ENCODE measurements around the gene PRICKLE1. TPM values are rescaled to one million over a fixed set of nuclear protein-coding genes. Genes with fewer than 3 reads are reported as not detected.
A peak's percentile ranks its signal among the peaks of the same experiment; 100 is the strongest.

PRICKLE1 gene
- total RNA-seq (10 to 100 TPM; 19.3 to 34.9 TPM), polyA plus RNA-seq (10 to 100 TPM in 1 of 2 donors, under 1 TPM in 1; 0.50 to 10.3 TPM)
- long read RNA-seq, donor 1, full-length matches to known transcripts = 10 of 29 reads
- long read RNA-seq, donor 1, partial matches to known transcripts = 3 of 29 reads
- long read RNA-seq, donor 1, other reads (novel, unspliced or antisense) = 16 of 29 reads
- long read RNA-seq, donor 2, full-length matches to known transcripts = 5 of 24 reads
- long read RNA-seq, donor 2, partial matches to known transcripts = 1 of 24 reads
- long read RNA-seq, donor 2, other reads (novel, unspliced or antisense) = 18 of 24 reads

- Histone ChIP-seq H3K9me3 (ENCODE audit: control insufficient read depth, low read length) (no peaks in the 10 kb centered on the region), H3K27ac (ENCODE audit: low read depth in 1 of 2, low read length in 2 of 2) (peak within 1 kb of the TSS in 1 of 2 donors; percentile 13), H3K36me3 (ENCODE audit: control insufficient read depth in 1 of 2, insufficient read depth in 2 of 2, low read length in 1 of 2) (no peaks in the 10 kb centered on the region), H3K4me3 (ENCODE audit: low read length in 2 of 2) (peak within 1 kb of the TSS; percentile 63 to 84), H3K27me3 (ENCODE audit: control insufficient read depth in 1 of 2, insufficient read depth in 2 of 2, low read length in 1 of 2) (no peaks in the 10 kb centered on the region), H3K4me1 (ENCODE audit: control insufficient read depth in 1 of 2, insufficient read depth in 2 of 2, low read length in 2 of 2) (no peaks in the 10 kb centered on the region)
- intact Hi-C loops (cut with DNase I) = loop anchor here (5.0 kb wide), 2 partner anchors 148 to 153 kb away; no protein-coding TSS in a partner anchor
- peak; percentile 73 for ATAC-seq (ENCODE audit: low FRiP score)
- DNase-seq = peak; percentile 65 to 83
- WGBS, 2 donors = 0% methylated on average over 80 to 107 of the region's 107 CpGs
Measured at GRCh38 chr12:42589465-42590329, at the start of gene PRICKLE1. Gene PRICKLE1, minus strand, starts transcription at chr12:42589746. Its CDS starts 117,230 bp downstream, at chr12:42472516.

GRCh38 chr12:42638697-42639096 is 49.2 kb upstream of the PRICKLE1 start:
- Histone ChIP-seq H3K4me1 (ENCODE audit: control insufficient read depth in 1 of 2, insufficient read depth in 2 of 2, low read length in 2 of 2) (no peaks in the 10 kb centered on the region), H3K27ac (ENCODE audit: low read depth in 1 of 2, low read length in 2 of 2) (no peak overlapping the region), H3K9me3 (ENCODE audit: control insufficient read depth, low read length) (no peaks in the 10 kb centered on the region), H3K36me3 (ENCODE audit: control insufficient read depth in 1 of 2, insufficient read depth in 2 of 2, low read length in 1 of 2) (no peaks in the 10 kb centered on the region), H3K27me3 (ENCODE audit: control insufficient read depth in 1 of 2, insufficient read depth in 2 of 2, low read length in 1 of 2) (no peaks in the 10 kb centered on the region), H3K4me3 (ENCODE audit: low read length in 2 of 2) (no peak overlapping the region)
- ATAC-seq (ENCODE audit: low FRiP score) (no peak), DNase-seq (no peak)
- intact Hi-C loops (cut with DNase I) = no loop called here
- WGBS, 2 donors = 93 to 95% methylated on average over 3 to 4 of the region's 4 CpGs

- Histone ChIP-seq H3K4me1 (ENCODE audit: control insufficient read depth in 1 of 2, insufficient read depth in 2 of 2, low read length in 2 of 2) (no peaks in the 10 kb centered on the region), H3K27me3 (ENCODE audit: control insufficient read depth in 1 of 2, insufficient read depth in 2 of 2, low read length in 1 of 2) (no peaks in the 10 kb centered on the region), H3K4me3 (ENCODE audit: low read length in 2 of 2) (no peak overlapping the region), H3K36me3 (ENCODE audit: control insufficient read depth in 1 of 2, insufficient read depth in 2 of 2, low read length in 1 of 2) (no peaks in the 10 kb centered on the region), H3K27ac (ENCODE audit: low read depth in 1 of 2, low read length in 2 of 2) (no peak overlapping the region), H3K9me3 (ENCODE audit: control insufficient read depth, low read length) (no peaks in the 10 kb centered on the region)
- DNase-seq (no peak), ATAC-seq (ENCODE audit: low FRiP score) (no peak)
- intact Hi-C loops (cut with DNase I) = no loop called here
Measured at GRCh38 chr12:42638011-42638410, 48.5 kb upstream of the PRICKLE1 start.

GRCh38 chr12:42636993-42637392 is 47.4 kb upstream of the PRICKLE1 start:
- Histone ChIP-seq H3K27me3 (ENCODE audit: control insufficient read depth in 1 of 2, insufficient read depth in 2 of 2, low read length in 1 of 2) (no peaks in the 10 kb centered on the region), H3K36me3 (ENCODE audit: control insufficient read depth in 1 of 2, insufficient read depth in 2 of 2, low read length in 1 of 2) (no peaks in the 10 kb centered on the region), H3K4me1 (ENCODE audit: control insufficient read depth in 1 of 2, insufficient read depth in 2 of 2, low read length in 2 of 2) (no peaks in the 10 kb centered on the region), H3K9me3 (ENCODE audit: control insufficient read depth, low read length) (no peaks in the 10 kb centered on the region), H3K27ac (ENCODE audit: low read depth in 1 of 2, low read length in 2 of 2) (no peak overlapping the region), H3K4me3 (ENCODE audit: low read length in 2 of 2) (no peak overlapping the region)
- no peak for DNase-seq
- ATAC-seq (ENCODE audit: low FRiP score) = no peak
- WGBS, 2 donors = 98% methylated on average over 21 of the region's 21 CpGs
- intact Hi-C loops (cut with DNase I) = no loop called here

- WGBS, 2 donors = 59 to 65% methylated on average over 4 of the region's 4 CpGs
- intact Hi-C loops (cut with DNase I) = no loop called here
- Histone ChIP-seq H3K27ac (ENCODE audit: low read depth in 1 of 2, low read length in 2 of 2) (no peak overlapping the region), H3K27me3 (ENCODE audit: control insufficient read depth in 1 of 2, insufficient read depth in 2 of 2, low read length in 1 of 2) (no peaks in the 10 kb centered on the region), H3K4me3 (ENCODE audit: low read length in 2 of 2) (no peak overlapping the region), H3K9me3 (ENCODE audit: control insufficient read depth, low read length) (no peaks in the 10 kb centered on the region), H3K36me3 (ENCODE audit: control insufficient read depth in 1 of 2, insufficient read depth in 2 of 2, low read length in 1 of 2) (no peaks in the 10 kb centered on the region), H3K4me1 (ENCODE audit: control insufficient read depth in 1 of 2, insufficient read depth in 2 of 2, low read length in 2 of 2) (no peaks in the 10 kb centered on the region)
- no peak for DNase-seq
- ATAC-seq (ENCODE audit: low FRiP score) = no peak
Measured at GRCh38 chr12:42633594-42633993, 44.0 kb upstream of the PRICKLE1 start.

GRCh38 chr12:42631513-42631912 is 42.0 kb upstream of the PRICKLE1 start:
- H3K27ac ChIP-seq (ENCODE audit: low read depth in 1 of 2, low read length in 2 of 2) = no peak overlapping the region
- no peaks in the 10 kb centered on the region for H3K9me3 ChIP-seq (ENCODE audit: control insufficient read depth, low read length)
- no peaks in the 10 kb centered on the region for H3K27me3 ChIP-seq (ENCODE audit: control insufficient read depth in 1 of 2, insufficient read depth in 2 of 2, low read length in 1 of 2)
- no peaks in the 10 kb centered on the region for H3K36me3 ChIP-seq (ENCODE audit: control insufficient read depth in 1 of 2, insufficient read depth in 2 of 2, low read length in 1 of 2)
- ATAC-seq (ENCODE audit: low FRiP score) (no peak), DNase-seq (no peak)
- WGBS, 2 donors = 13 to 16% methylated on average over 1 of the region's 1 CpG
- intact Hi-C loops (cut with DNase I) = no loop called here
- H3K4me3 ChIP-seq (ENCODE audit: low read length in 2 of 2) = no peak overlapping the region
- no peaks in the 10 kb centered on the region for H3K4me1 ChIP-seq (ENCODE audit: control insufficient read depth in 1 of 2, insufficient read depth in 2 of 2, low read length in 2 of 2)

GRCh38 chr12:42630314-42630713 is 40.8 kb upstream of the PRICKLE1 start:
- ATAC-seq (ENCODE audit: low FRiP score) = no peak
- no peak overlapping the region for H3K27ac ChIP-seq (ENCODE audit: low read depth in 1 of 2, low read length in 2 of 2)
- no peak for DNase-seq
- WGBS, 2 donors = 56% methylated on average over 1 of the region's 1 CpG
- no peaks in the 10 kb centered on the region for H3K4me1 ChIP-seq (ENCODE audit: control insufficient read depth in 1 of 2, insufficient read depth in 2 of 2, low read length in 2 of 2)
- H3K36me3 ChIP-seq (ENCODE audit: control insufficient read depth in 1 of 2, insufficient read depth in 2 of 2, low read length in 1 of 2) = no peaks in the 10 kb centered on the region
- no peaks in the 10 kb centered on the region for H3K27me3 ChIP-seq (ENCODE audit: control insufficient read depth in 1 of 2, insufficient read depth in 2 of 2, low read length in 1 of 2)
- H3K4me3 ChIP-seq (ENCODE audit: low read length in 2 of 2) = no peak overlapping the region
- no peaks in the 10 kb centered on the region for H3K9me3 ChIP-seq (ENCODE audit: control insufficient read depth, low read length)
- intact Hi-C loops (cut with DNase I) = no loop called here

GRCh38 chr12:42627151-42627550 is 37.6 kb upstream of the PRICKLE1 start:
- Histone ChIP-seq H3K27me3 (ENCODE audit: control insufficient read depth in 1 of 2, insufficient read depth in 2 of 2, low read length in 1 of 2) (no peaks in the 10 kb centered on the region), H3K4me3 (ENCODE audit: low read length in 2 of 2) (no peak overlapping the region), H3K9me3 (ENCODE audit: control insufficient read depth, low read length) (no peaks in the 10 kb centered on the region), H3K4me1 (ENCODE audit: control insufficient read depth in 1 of 2, insufficient read depth in 2 of 2, low read length in 2 of 2) (no peaks in the 10 kb centered on the region), H3K27ac (ENCODE audit: low read depth in 1 of 2, low read length in 2 of 2) (no peak overlapping the region), H3K36me3 (ENCODE audit: control insufficient read depth in 1 of 2, insufficient read depth in 2 of 2, low read length in 1 of 2) (no peaks in the 10 kb centered on the region)
- DNase-seq (no peak), ATAC-seq (ENCODE audit: low FRiP score) (no peak)
- intact Hi-C loops (cut with DNase I) = no loop called here
- WGBS, 2 donors = 21 to 42% methylated on average over 6 of the region's 6 CpGs

GRCh38 chr12:42625611-42626010 is 36.1 kb upstream of the PRICKLE1 start:
- H3K36me3 ChIP-seq (ENCODE audit: control insufficient read depth in 1 of 2, insufficient read depth in 2 of 2, low read length in 1 of 2) = no peaks in the 10 kb centered on the region
- DNase-seq = no peak
- no peak for ATAC-seq (ENCODE audit: low FRiP score)
- no peaks in the 10 kb centered on the region for H3K27me3 ChIP-seq (ENCODE audit: control insufficient read depth in 1 of 2, insufficient read depth in 2 of 2, low read length in 1 of 2)
- no peaks in the 10 kb centered on the region for H3K4me1 ChIP-seq (ENCODE audit: control insufficient read depth in 1 of 2, insufficient read depth in 2 of 2, low read length in 2 of 2)
- 35 to 43% methylated on average over 4 of the region's 4 CpGs for WGBS, 2 donors
- H3K4me3 ChIP-seq (ENCODE audit: low read length in 2 of 2) = no peak overlapping the region
- no peak overlapping the region for H3K27ac ChIP-seq (ENCODE audit: low read depth in 1 of 2, low read length in 2 of 2)
- intact Hi-C loops (cut with DNase I) = no loop called here
- H3K9me3 ChIP-seq (ENCODE audit: control insufficient read depth, low read length) = peaks cover 2% of the 10 kb centered on the region
